CD4-positive, CD25-positive, alpha-beta regulatory T cell (primary cell): ENCODE measurements around the gene SCN7A. TPM values are rescaled to one million over a fixed set of nuclear protein-coding genes. Genes with fewer than 3 reads are reported as not detected.
A peak's percentile ranks its signal among the peaks of the same experiment; 100 is the strongest.

Experiments used
- ATAC-seq, 2 donors: fragments of 150-1000 bp; cut with Tn5 transposase; one replicate each; pipeline ENCODE4 v1.10.0; 2021; ENCODE audit warnings: low read depth in 2 of 2, moderate number of reproducible peaks in 2 of 2, moderate library complexity in 1 of 2
- DNase-seq, 3 donors: peaks; one replicate each; pipeline versions ENCODE4 v3.0.0 to v3.0.0-alpha.2; 2012 to 2022; ENCODE audit warnings: mixed read lengths in 1 of 3
- H3K27ac ChIP-seq: one replicate; pipeline ENCODE4 v1.7.0; 2013; ENCODE audit warnings: mild to moderate bottlenecking, low read length; ENCODE audit not compliant: insufficient read depth, poor library complexity, severe bottlenecking
- H3K27me3 ChIP-seq: one replicate; pipeline ENCODE4 v1.7.0; 2013; ENCODE audit warnings: low read length; ENCODE audit not compliant: control insufficient read depth, insufficient read depth
- H3K36me3 ChIP-seq: one replicate; pipeline ENCODE4 v1.7.0; 2013; ENCODE audit warnings: mild to moderate bottlenecking, low read length, moderate library complexity; ENCODE audit not compliant: control insufficient read depth, insufficient read depth
- H3K4me1 ChIP-seq: 2 replicates; pipeline ENCODE4 v1.7.0; 2013; ENCODE audit warnings: mild to moderate bottlenecking, low read length; ENCODE audit not compliant: insufficient read depth, control insufficient read depth, poor library complexity, severe bottlenecking
- H3K4me3 ChIP-seq: one replicate; pipeline ENCODE4 v1.7.0; 2013; ENCODE audit warnings: low read depth, mild to moderate bottlenecking, low read length, moderate library complexity
- H3K9me3 ChIP-seq, 2 experiments: 1 replicate in 1 of 2; 2 replicates in 1 of 2; pipeline ENCODE4 v1.7.0; 2013; ENCODE audit warnings: low read length in 2 of 2, mild to moderate bottlenecking in 1 of 2, moderate library complexity in 1 of 2; ENCODE audit not compliant: control insufficient read depth in 2 of 2
- H3K27ac Mint-ChIP-seq, 3 donors: one replicate each; pipeline ENCODE4 v1.8.0; 2020 to 2022; ENCODE audit warnings: mild to moderate bottlenecking in 3 of 3, mixed read lengths in 3 of 3, moderate library complexity in 2 of 3
- H3K27me3 Mint-ChIP-seq: one replicate; pipeline ENCODE4 v1.8.0; 2022; ENCODE audit warnings: mild to moderate bottlenecking, mixed read lengths
- H3K36me3 Mint-ChIP-seq: one replicate; pipeline ENCODE4 v1.8.0; 2020; ENCODE audit warnings: mixed read lengths
- H3K4me1 Mint-ChIP-seq, 4 donors: one replicate each; pipeline ENCODE4 v1.8.0; 2020 to 2022; ENCODE audit warnings: mixed read lengths in 4 of 4, mild to moderate bottlenecking in 1 of 4
- H3K4me3 Mint-ChIP-seq, 4 donors: one replicate each; pipeline ENCODE4 v1.8.0; 2020 to 2022; ENCODE audit warnings: mild to moderate bottlenecking in 4 of 4, mixed read lengths in 4 of 4, moderate library complexity in 3 of 4
- H3K9me3 Mint-ChIP-seq, 7 donors: one replicate each; pipeline ENCODE4 v1.8.0; 2020 to 2022; ENCODE audit warnings: mixed read lengths in 7 of 7, mild to moderate bottlenecking in 3 of 7, moderate library complexity in 2 of 7
- polyA plus RNA-seq, 4 donors: library from polyadenylated mRNA; unstranded; fragments of 300-500 nt; fragmentation: Illumina TruSeq; gene quantifications; one replicate each; pipeline ENCODE4 v1.2.3, GENCODE V29; 2021
- total RNA-seq: library from RNA; stranded (reverse); gene quantifications from one replicate; pipeline ENCODE4 v1.2.3, GENCODE V29; 2022

Gene SCN7A
- total RNA-seq (not detected), polyA plus RNA-seq (not detected)

- DNase-seq (no peak), ATAC-seq (no peak)
- H3K36me3 Mint-ChIP-seq: no peaks in the 10 kb centered on the region
- no peaks in the 10 kb centered on the region for H3K27me3 Mint-ChIP-seq
- no peaks in the 10 kb centered on the region for H3K4me1 ChIP-seq
- no peaks in the 10 kb centered on the region for H3K36me3 ChIP-seq
- H3K27me3 ChIP-seq: no peaks in the 10 kb centered on the region
- H3K27ac ChIP-seq: no peak within 1 kb of the TSS
- H3K27ac Mint-ChIP-seq: peak within 1 kb of the TSS in 1 of 3 donors; percentile 16
- peaks cover 0 to 3% (median 0%) of the 10 kb centered on the region in 7 donors for H3K9me3 Mint-ChIP-seq
- H3K4me3 Mint-ChIP-seq: no peak within 1 kb of the TSS
- H3K9me3 ChIP-seq: no peaks in the 10 kb centered on the region
- no peak within 1 kb of the TSS for H3K4me3 ChIP-seq
- H3K4me1 Mint-ChIP-seq: no peaks in the 10 kb centered on the region
Observed at GRCh38 chr2:166494140-166494624, at the start of gene SCN7A. TSS of gene SCN7A (minus strand) at chr2:166494249. CDS start at chr2:166477696, 16,553 bp downstream.

- no peaks in the 10 kb centered on the region for H3K27me3 Mint-ChIP-seq
- H3K4me1 Mint-ChIP-seq: peaks cover 0 to 6% (median 0%) of the 10 kb centered on the region in 4 donors
- H3K9me3 ChIP-seq: no peaks in the 10 kb centered on the region
- no peaks in the 10 kb centered on the region for H3K9me3 Mint-ChIP-seq
- no peaks in the 10 kb centered on the region for H3K36me3 Mint-ChIP-seq
- ATAC-seq (no peak), DNase-seq (peak in 2 of 3 donors; percentile 34 to 54)
- H3K27me3 ChIP-seq: no peaks in the 10 kb centered on the region
- no peak overlapping the region for H3K27ac ChIP-seq
- no peaks in the 10 kb centered on the region for H3K36me3 ChIP-seq
- no peak overlapping the region for H3K4me3 Mint-ChIP-seq
- no peak overlapping the region for H3K4me3 ChIP-seq
- H3K4me1 ChIP-seq: no peaks in the 10 kb centered on the region
- peak overlapping the region in 2 of 3 donors; percentile 3 to 15 for H3K27ac Mint-ChIP-seq
Observed at GRCh38 chr2:166539340-166540162, 45.5 kb upstream of the SCN7A start.

GRCh38 chr2:166536111-166536510, 42.1 kb upstream of the SCN7A start:
- Mint-ChIP-seq H3K36me3 (no peaks in the 10 kb centered on the region), H3K4me1 (peaks cover 0 to 6% (median 0%) of the 10 kb centered on the region in 4 donors), H3K27ac (no peak overlapping the region), H3K27me3 (no peaks in the 10 kb centered on the region), H3K9me3 (no peaks in the 10 kb centered on the region), H3K4me3 (no peak overlapping the region)
- Histone ChIP-seq H3K27me3 (no peaks in the 10 kb centered on the region), H3K27ac (no peak overlapping the region), H3K9me3 (no peaks in the 10 kb centered on the region), H3K4me3 (no peak overlapping the region), H3K36me3 (no peaks in the 10 kb centered on the region), H3K4me1 (no peaks in the 10 kb centered on the region)
- DNase-seq: no peak
- ATAC-seq: no peak

- Histone ChIP-seq H3K9me3 (no peaks in the 10 kb centered on the region), H3K4me1 (no peaks in the 10 kb centered on the region), H3K36me3 (no peaks in the 10 kb centered on the region), H3K27me3 (no peaks in the 10 kb centered on the region), H3K4me3 (no peak overlapping the region), H3K27ac (no peak overlapping the region)
- Mint-ChIP-seq H3K4me3 (no peak overlapping the region), H3K9me3 (no peaks in the 10 kb centered on the region), H3K27me3 (no peaks in the 10 kb centered on the region), H3K27ac (no peak overlapping the region), H3K36me3 (no peaks in the 10 kb centered on the region), H3K4me1 (no peaks in the 10 kb centered on the region)
- no peak for ATAC-seq
- DNase-seq: no peak
Observed at GRCh38 chr2:166521155-166521554, 27.1 kb upstream of the SCN7A start.

GRCh38 chr2:166520604-166521003, 26.6 kb upstream of the SCN7A start:
- no peak overlapping the region for H3K27ac Mint-ChIP-seq
- ATAC-seq: no peak
- H3K4me1 Mint-ChIP-seq: no peaks in the 10 kb centered on the region

GRCh38 chr2:166519391-166519962, 25.4 kb upstream of the SCN7A start:
- H3K4me1 ChIP-seq: no peaks in the 10 kb centered on the region
- H3K27ac ChIP-seq: no peak overlapping the region
- DNase-seq (no peak), ATAC-seq (no peak)
- H3K9me3 Mint-ChIP-seq: no peaks in the 10 kb centered on the region
- no peaks in the 10 kb centered on the region for H3K36me3 ChIP-seq
- no peaks in the 10 kb centered on the region for H3K27me3 ChIP-seq
- no peaks in the 10 kb centered on the region for H3K36me3 Mint-ChIP-seq
- H3K9me3 ChIP-seq: no peaks in the 10 kb centered on the region
- no peaks in the 10 kb centered on the region for H3K4me1 Mint-ChIP-seq
- no peak overlapping the region for H3K4me3 Mint-ChIP-seq
- H3K27me3 Mint-ChIP-seq: no peaks in the 10 kb centered on the region
- H3K4me3 ChIP-seq: no peak overlapping the region
- no peak overlapping the region for H3K27ac Mint-ChIP-seq

More at GRCh38 chr2:166520604-166521003, 26.6 kb upstream of the SCN7A start:
- Mint-ChIP-seq H3K4me3 (no peak overlapping the region), H3K27me3 (no peaks in the 10 kb centered on the region), H3K9me3 (no peaks in the 10 kb centered on the region), H3K36me3 (no peaks in the 10 kb centered on the region)
- no peak for DNase-seq
- no peak overlapping the region for H3K4me3 ChIP-seq
- H3K4me1 ChIP-seq: no peaks in the 10 kb centered on the region
- H3K27ac ChIP-seq: no peak overlapping the region
- H3K36me3 ChIP-seq: no peaks in the 10 kb centered on the region
- H3K27me3 ChIP-seq: no peaks in the 10 kb centered on the region
- no peaks in the 10 kb centered on the region for H3K9me3 ChIP-seq

GRCh38 chr2:166518634-166519390, 24.8 kb upstream of the SCN7A start:
- no peak overlapping the region for H3K4me3 Mint-ChIP-seq
- Histone ChIP-seq H3K9me3 (no peaks in the 10 kb centered on the region), H3K36me3 (no peaks in the 10 kb centered on the region), H3K27me3 (no peaks in the 10 kb centered on the region), H3K4me1 (no peaks in the 10 kb centered on the region), H3K27ac (no peak overlapping the region), H3K4me3 (no peak overlapping the region)
- no peaks in the 10 kb centered on the region for H3K4me1 Mint-ChIP-seq
- ATAC-seq (no peak), DNase-seq (no peak)
- no peak overlapping the region for H3K27ac Mint-ChIP-seq
- no peaks in the 10 kb centered on the region for H3K36me3 Mint-ChIP-seq
- H3K9me3 Mint-ChIP-seq: no peaks in the 10 kb centered on the region
- no peaks in the 10 kb centered on the region for H3K27me3 Mint-ChIP-seq
